ENCODE data around the gene VSIG8. TPM values are rescaled to one million over a fixed set of nuclear protein-coding genes. Genes with fewer than 3 reads are reported as not detected.

Gene VSIG8
- total and polyA plus RNA-seq, 2 of the 8 experiments (the other 6 are each of a cell fraction or from before 2014, with no cell fraction given): not detected

DNA sequence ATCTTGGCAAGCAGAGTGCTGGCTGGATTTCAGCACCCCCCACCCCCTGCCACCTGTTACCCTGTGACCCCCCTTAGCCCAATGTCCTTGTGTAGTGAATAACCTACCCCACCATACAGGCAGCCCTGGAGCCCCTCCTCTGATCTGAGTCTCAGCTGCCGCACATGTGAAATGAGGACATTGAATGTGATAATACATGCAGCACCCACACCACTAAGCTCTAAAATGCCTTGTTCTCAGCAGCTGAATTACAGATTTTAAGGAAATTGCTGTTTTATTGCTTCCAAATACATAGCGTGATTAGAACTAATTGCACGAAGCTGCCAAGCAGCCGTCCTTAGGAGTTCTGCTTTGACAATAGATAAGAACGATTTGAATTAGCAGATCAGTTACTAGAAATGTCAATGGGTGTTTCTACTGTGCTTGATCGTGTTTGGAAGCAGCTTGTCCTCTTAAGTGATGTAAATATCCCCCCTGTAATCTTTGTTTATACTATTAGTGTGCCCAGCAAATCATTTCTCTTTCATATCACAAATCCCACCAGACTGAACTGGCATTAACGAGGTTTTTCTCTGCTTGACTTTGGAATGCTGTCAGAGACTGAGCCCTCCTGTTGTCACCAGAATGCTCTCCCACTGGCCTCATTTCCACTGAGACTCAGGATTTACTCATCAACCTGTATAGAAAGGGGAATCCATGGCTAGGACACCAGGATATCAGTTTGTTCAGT, 30.9 kb downstream of the VSIG8 start:
- no peak overlapping the region for H3K4me2 ChIP-seq (ENCODE audit: insufficient read depth in 1 of 2, low read depth in 2 of 2, low read length in 2 of 2)
- CTCF ChIA-PET (ENCODE audit: partially characterized antibody): interaction anchor here (0.9 to 11.2 kb wide), 14 partner anchors 9 to 176 kb away, joined by 3 to 175 read pairs (median 6); partner anchors contain the start of genes DUSP23 and FCRL6
- H3K4me1 ChIP-seq (replicated peaks in 1 of 4; ENCODE audit: control insufficient read depth in 3 of 4, insufficient read depth in 4 of 4, low read length in 3 of 4): peaks cover 0 to 4% (median 2%) of the 10 kb centered on the region in 4 experiments; a peak in 1 of 7 replicates
- no peak for TF ChIP-seq SRF (IDR thresholded peaks at IDR 0.05; ENCODE audit: low read depth, low read length)
- TF ChIP-seq TAF1 (IDR thresholded peaks at IDR 0.05; ENCODE audit: low read depth, low read length): no peak
- TF ChIP-seq POLR2A (IDR thresholded peaks at IDR 0.05; ENCODE audit: control extremely low read depth in 1 of 2, low read depth in 2 of 2, low read length in 2 of 2): no peak
- TF ChIP-seq POLR2AphosphoS5 (IDR thresholded peaks at IDR 0.05; ENCODE audit: low read depth, low read length): no peak
- TF ChIP-seq KDM5A (IDR thresholded peaks at IDR 0.05; ENCODE audit: low read length): no peak
- no peak for TF ChIP-seq RBBP5 (IDR thresholded peaks at IDR 0.05; ENCODE audit: borderline replicate concordance, low read depth, low read length)
- TF ChIP-seq BACH1 (IDR thresholded peaks at IDR 0.05; ENCODE audit: low read length): no peak
- TF ChIP-seq TCF12 (IDR thresholded peaks at IDR 0.05; ENCODE audit: low read depth, low read length): no peak
- TF ChIP-seq CBX8 (IDR thresholded peaks at IDR 0.05; ENCODE audit: borderline replicate concordance, low read depth, low read length): no peak
- no peak for TF ChIP-seq GABPA (IDR thresholded peaks at IDR 0.05; ENCODE audit: borderline replicate concordance, insufficient read depth, low read length)
- TF ChIP-seq, protein P1, sequence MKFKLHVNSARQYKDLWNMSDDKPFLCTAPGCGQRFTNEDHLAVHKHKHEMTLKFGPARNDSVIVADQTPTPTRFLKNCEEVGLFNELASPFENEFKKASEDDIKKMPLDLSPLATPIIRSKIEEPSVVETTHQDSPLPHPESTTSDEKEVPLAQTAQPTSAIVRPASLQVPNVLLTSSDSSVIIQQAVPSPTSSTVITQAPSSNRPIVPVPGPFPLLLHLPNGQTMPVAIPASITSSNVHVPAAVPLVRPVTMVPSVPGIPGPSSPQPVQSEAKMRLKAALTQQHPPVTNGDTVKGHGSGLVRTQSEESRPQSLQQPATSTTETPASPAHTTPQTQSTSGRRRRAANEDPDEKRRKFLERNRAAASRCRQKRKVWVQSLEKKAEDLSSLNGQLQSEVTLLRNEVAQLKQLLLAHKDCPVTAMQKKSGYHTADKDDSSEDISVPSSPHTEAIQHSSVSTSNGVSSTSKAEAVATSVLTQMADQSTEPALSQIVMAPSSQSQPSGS (IDR thresholded peaks at IDR 0.05; ENCODE audit: low read length): no peak

More for the DNA sequence above, 30.9 kb downstream of the VSIG8 start:
- Histone ChIP-seq H4K91ac (replicated peaks; ENCODE audit: insufficient read length, low read length) (no peak overlapping the region), H3K18ac (ENCODE audit: extremely low read depth, low read length) (no peak overlapping the region), H3K23ac (ENCODE audit: insufficient read length) (no peak overlapping the region), H2BK120ac (replicated peaks; ENCODE audit: low read depth, low read length) (no peak overlapping the region), H4K5ac (ENCODE audit: insufficient read length, low read depth, low read length) (no peak overlapping the region), H3K9ac (replicated peaks in 1 of 4; ENCODE audit: extremely low read depth in 1 of 4, low read depth in 3 of 4, low read length in 3 of 4) (no peak overlapping the region), H2BK20ac (ENCODE audit: low read length) (no peak overlapping the region), H3K4ac (replicated peaks; ENCODE audit: insufficient read length, low read depth, low read length) (no peak overlapping the region), H3K4me3 (ENCODE audit: extremely low read depth in 1 of 4, insufficient read depth in 2 of 4, low read depth in 3 of 4, low read length in 4 of 4) (no peak overlapping the region), H2BK15ac (ENCODE audit: low read length) (no peak overlapping the region), H3K27me3 (replicated peaks in 1 of 4; ENCODE audit: control insufficient read depth in 3 of 4, extremely low read depth in 1 of 4, insufficient read depth in 3 of 4, low read length in 3 of 4) (peaks cover 0 to 15% (median 3%) of the 10 kb centered on the region in 4 experiments; a peak in 6 of 7 replicates), H2AFZ (ENCODE audit: low read length) (no peak overlapping the region), H4K20me1 (replicated peaks in 1 of 2; ENCODE audit: control insufficient read depth in 1 of 2, insufficient read depth in 2 of 2, low read length in 2 of 2) (no peaks in the 10 kb centered on the region), H4K8ac (ENCODE audit: extremely low read depth, insufficient read depth, low read length) (no peak overlapping the region), H3K27ac (ENCODE audit: low read depth, low read length) (no peak overlapping the region), H3K79me2 (ENCODE audit: control insufficient read depth in 1 of 2, insufficient read depth in 2 of 2, low read length in 2 of 2) (no peaks in the 10 kb centered on the region), H2BK12ac (ENCODE audit: low read depth, low read length) (no peak overlapping the region), H3K36me3 (ENCODE audit: control insufficient read depth in 2 of 4, insufficient read depth in 4 of 4, low read length in 3 of 4) (no peaks in the 10 kb centered on the region), H2AK5ac (ENCODE audit: low read depth, low read length) (no peak overlapping the region), H2BK5ac (ENCODE audit: low read depth, low read length) (no peak overlapping the region), H3K14ac (ENCODE audit: insufficient read length) (no peak overlapping the region), H3K9me3 (ENCODE audit: insufficient read depth in 2 of 2, low read depth in 1 of 2, low read length in 1 of 2) (no peaks in the 10 kb centered on the region), H3K56ac (replicated peaks; ENCODE audit: insufficient read length, low read depth, low read length) (no peak overlapping the region), H3K79me1 (ENCODE audit: low read depth, low read length) (no peaks in the 10 kb centered on the region), H3K23me2 (ENCODE audit: low read depth, low read length) (no peaks in the 10 kb centered on the region)
- 57% methylated on average over 7 of the region's 7 CpGs; no CpG with 5 or more reads in 1 of the 2 experiments for WGBS, 2 experiments (ENCODE audit: extremely low coverage in 1 of 2, insufficient coverage in 1 of 2, insufficient read length in 1 of 2, insufficient replicate concordance in 2 of 2, low coverage in 1 of 2, low lambda C conversion rate in 2 of 2, missing lambda C conversion rate in 1 of 2)
- no peak for DNase-seq (ENCODE audit: low read depth in 1 of 2, low spot score in 2 of 2)
- POLR2A ChIA-PET (ENCODE audit: partially characterized antibody): interaction anchor here (0.9 kb wide), 1 partner anchor 15 kb away, joined by 3 read pairs; no protein-coding TSS in a partner anchor
- no peak for FAIRE-seq
